HepG2 (cell line): ENCODE measurements around the gene CD248. TPM values are rescaled to one million over a fixed set of nuclear protein-coding genes. Genes with fewer than 3 reads are reported as not detected.
A peak's percentile ranks its signal among the peaks of the same experiment; 100 is the strongest.

Experiments
- ADNP ChIP-seq: sonication (generic); formaldehyde crosslinking; IDR thresholded peaks from 2 replicates; pipeline ENCODE4 v1.4.0; 2020; ENCODE audit warnings: missing genetic modification reagents
- E2F5 ChIP-seq: sonication (generic); formaldehyde crosslinking; conservative IDR thresholded peaks from 2 replicates; pipeline ENCODE4 v1.4.0; 2020; ENCODE audit warnings: missing genetic modification reagents
- FOXA1 ChIP-seq, 2 experiments: fragments of 450-650 bp in 1 of 2; sonication (generic) in 1 of 2; formaldehyde crosslinking in 1 of 2; IDR thresholded peaks; 2 replicates each; pipeline versions ENCODE4 v1.4.0 to v1.6.1; 2016 to 2020; ENCODE audit warnings: missing genetic modification reagents in 1 of 2
- HES4 ChIP-seq: sonication (generic); formaldehyde crosslinking; IDR thresholded peaks from 2 replicates; pipeline ENCODE4 v1.9.0; 2021; ENCODE audit warnings: mild to moderate bottlenecking, missing genetic modification reagents, borderline replicate concordance
- MEF2D ChIP-seq: sonication (generic); formaldehyde crosslinking; IDR thresholded peaks from 2 replicates; pipeline ENCODE4 v1.5.1; 2020; ENCODE audit warnings: mild to moderate bottlenecking, missing genetic modification reagents
- NR2F1 ChIP-seq, 2 experiments: fragments of 450-650 bp in 1 of 2; formaldehyde crosslinking in 1 of 2; IDR thresholded peaks; 2 replicates each; pipeline versions ENCODE4 v1.5.0 to v1.6.1; 2016 to 2020; ENCODE audit warnings: mild to moderate bottlenecking in 1 of 2, missing compliant biosample characterization in 1 of 2, missing genetic modification reagents in 1 of 2, moderate library complexity in 1 of 2
- RCOR2 ChIP-seq: IDR thresholded peaks from 2 replicates; pipeline ENCODE4 v1.6.1; 2016; ENCODE audit warnings: missing biosample characterization, missing genetic modification reagents
- RFX5 ChIP-seq: IDR thresholded peaks from 2 replicates; pipeline ENCODE4 v1.6.1; 2011; ENCODE audit warnings: low read depth, low read length, improper control_type of control experiment
- SOX6 ChIP-seq, 2 experiments: fragments of 450-650 bp in 1 of 2; sonication (generic) in 1 of 2; formaldehyde crosslinking in 1 of 2; IDR thresholded peaks; 2 replicates each; pipeline versions ENCODE4 v1.4.0 to v1.6.1; 2017 to 2020; ENCODE audit warnings: antibody characterized with exemption in 1 of 2, mild to moderate bottlenecking in 1 of 2, missing genetic modification reagents in 1 of 2
- TBP ChIP-seq: sonication (generic); formaldehyde crosslinking; IDR thresholded peaks from 2 replicates; pipeline ENCODE4 v1.5.0; 2020; ENCODE audit warnings: missing genetic modification reagents
- TCF7 ChIP-seq: sonication (generic); IDR thresholded peaks from 2 replicates; pipeline ENCODE4 v1.6.1; 2016; ENCODE audit warnings: antibody characterized with exemption, low read depth
- TRIM22 ChIP-seq: fragments of 450-650 bp; IDR thresholded peaks from 2 replicates; pipeline ENCODE4 v1.6.1; 2017
- XBP1 ChIP-seq: sonication (generic); formaldehyde crosslinking; IDR thresholded peaks from 2 replicates; pipeline ENCODE4 v1.5.0; 2020; ENCODE audit warnings: missing genetic modification reagents
- ZNF18 ChIP-seq: sonication (generic); formaldehyde crosslinking; IDR thresholded peaks from 2 replicates; pipeline ENCODE4 v1.8.0; 2022; ENCODE audit warnings: mild to moderate bottlenecking, missing genetic modification reagents; ENCODE audit not compliant: insufficient replicate concordance
- ZNF296 ChIP-seq: sonication (generic); formaldehyde crosslinking; conservative IDR thresholded peaks from 2 replicates; pipeline ENCODE4 v1.5.0; 2020; ENCODE audit warnings: mild to moderate bottlenecking, missing genetic modification reagents
- ZNF431 ChIP-seq: sonication (generic); formaldehyde crosslinking; IDR thresholded peaks from 2 replicates; pipeline ENCODE4 v1.9.0; 2022; ENCODE audit warnings: missing genetic modification reagents, low read depth, mild to moderate bottlenecking, borderline replicate concordance
- polyA plus RNA-seq, 8 experiments: library from polyadenylated mRNA; depleted of rRNA in 3 of 8; stranded (reverse) in 7 of 8; unstranded in 1 of 8; fragments of >200 nt; fragmentation: Illumina TruSeq in 4 of 8; extraction: Trizol in 4 of 8; gene quantifications; 2 replicates each; pipeline versions ENCODE4 v1.2.1 to v1.2.3, GENCODE V29; 2011 to 2016; ENCODE audit warnings: low read depth in 4 of 8, missing spikeins in 1 of 8, mixed read lengths in 1 of 8; ENCODE audit not compliant: insufficient read depth in 1 of 8
- total RNA-seq, 5 experiments: library from RNA; depleted of rRNA; stranded (reverse); fragments of >200 nt; fragmentation: Illumina TruSeq; extraction: Trizol; gene quantifications; 2 replicates each; pipeline ENCODE4 v1.2.3, GENCODE V29; 2016; ENCODE audit warnings: low read depth in 1 of 5
- TF ChIP-seq, protein P1 (sequence below): IDR thresholded peaks from 2 replicates; pipeline ENCODE4 v1.6.1; 2012; ENCODE audit warnings: low read depth, low read length, improper control_type of control experiment
- TF ChIP-seq, protein P2 (sequence below): sonication (generic); formaldehyde crosslinking; IDR thresholded peaks from 2 replicates; pipeline ENCODE4 v1.5.0; 2020; ENCODE audit warnings: mild to moderate bottlenecking, missing genetic modification reagents

CD248 gene
- total and polyA plus RNA-seq, 2 of the 13 experiments (the other 11 are each of a cell fraction or from before 2014, with no cell fraction given): 0.25 to 0.35 TPM

DNA sequence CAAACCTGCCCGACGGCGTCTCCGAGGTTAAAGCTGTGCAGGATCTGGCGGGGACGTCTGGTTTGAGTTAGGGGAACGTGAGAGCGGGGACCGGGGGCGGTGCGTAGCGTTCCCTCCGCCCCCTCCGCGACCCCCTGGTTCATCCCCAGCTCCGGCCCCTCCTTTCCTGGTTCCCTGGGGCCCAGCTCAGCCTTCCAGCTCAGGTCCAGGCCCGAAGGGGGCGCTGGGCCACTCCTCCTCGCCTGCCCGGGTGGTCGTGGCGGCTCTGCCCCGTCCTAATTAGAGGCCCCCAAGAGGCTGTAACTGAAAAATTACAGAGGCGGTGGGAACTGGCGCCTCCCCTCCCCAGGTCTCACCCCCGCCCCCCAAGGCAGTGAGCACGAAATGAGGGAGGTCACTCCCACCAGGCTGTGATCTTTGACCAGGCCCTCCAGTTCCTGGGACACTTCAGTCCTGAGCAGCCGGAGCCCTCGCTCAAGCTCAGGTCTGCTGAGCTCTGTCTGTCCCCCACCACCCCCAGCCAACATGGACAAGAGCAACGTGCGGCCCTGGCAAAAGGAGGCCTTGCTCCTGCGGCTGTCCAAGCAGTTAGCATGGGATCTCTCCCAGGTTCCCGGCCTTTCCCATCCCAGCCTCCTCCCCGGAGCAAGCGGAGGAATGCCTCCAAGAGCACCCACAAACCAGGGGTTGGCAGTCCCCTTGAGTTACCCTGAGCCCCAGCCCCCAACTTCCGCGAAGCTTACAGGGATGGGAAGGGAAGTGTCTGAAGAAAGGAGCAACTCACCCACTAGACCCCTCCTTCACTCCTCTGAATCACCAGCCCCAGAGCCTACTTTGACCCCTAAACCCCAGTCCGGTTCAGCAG, 3.3 kb downstream of the CD248 start (continued):
- TF ChIP-seq ZNF431 (CRISPR knock-in tag) (no peak), RFX5 (no peak), HES4 (CRISPR knock-in tag) (no peak), RCOR2 (CRISPR knock-in tag) (no peak), TBP (CRISPR knock-in tag) (no peak), ZNF18 (CRISPR knock-in tag) (peak; percentile 98), FOXA1 (IDR thresholded peaks at IDR 0.05) (no peak), FOXA1 (CRISPR knock-in tag; IDR thresholded peaks at IDR 0.05) (no peak), ADNP (CRISPR knock-in tag) (no peak), NR2F1 (CRISPR knock-in tag; IDR thresholded peaks at IDR 0.05) (no peak), SOX6 (IDR thresholded peaks at IDR 0.05) (no peak), SOX6 (CRISPR knock-in tag; IDR thresholded peaks at IDR 0.05) (peak; percentile 30; the same call in 1 of the 2 replicates), ZNF296 (CRISPR knock-in tag) (no peak), TRIM22 (no peak), E2F5 (CRISPR knock-in tag) (no peak), TCF7 (no peak), MEF2D (CRISPR knock-in tag) (no peak; the same call in 1 of the 2 replicates), XBP1 (no peak)
- TF ChIP-seq, protein P1, sequence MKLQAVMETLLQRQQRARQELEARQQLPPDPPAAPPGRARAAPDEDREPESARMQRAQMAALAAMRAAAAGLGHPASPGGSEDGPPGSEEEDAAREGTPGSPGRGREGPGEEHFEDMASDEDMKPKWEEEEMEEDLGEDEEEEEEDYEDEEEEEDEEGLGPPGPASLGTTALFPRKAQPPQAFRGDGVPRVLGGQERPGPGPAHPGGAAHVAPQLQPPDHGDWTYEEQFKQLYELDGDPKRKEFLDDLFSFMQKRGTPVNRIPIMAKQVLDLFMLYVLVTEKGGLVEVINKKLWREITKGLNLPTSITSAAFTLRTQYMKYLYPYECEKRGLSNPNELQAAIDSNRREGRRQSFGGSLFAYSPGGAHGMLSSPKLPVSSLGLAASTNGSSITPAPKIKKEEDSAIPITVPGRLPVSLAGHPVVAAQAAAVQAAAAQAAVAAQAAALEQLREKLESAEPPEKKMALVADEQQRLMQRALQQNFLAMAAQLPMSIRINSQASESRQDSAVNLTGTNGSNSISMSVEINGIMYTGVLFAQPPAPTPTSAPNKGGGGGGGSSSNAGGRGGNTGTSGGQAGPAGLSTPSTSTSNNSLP: no peak
- TF ChIP-seq, protein P2, sequence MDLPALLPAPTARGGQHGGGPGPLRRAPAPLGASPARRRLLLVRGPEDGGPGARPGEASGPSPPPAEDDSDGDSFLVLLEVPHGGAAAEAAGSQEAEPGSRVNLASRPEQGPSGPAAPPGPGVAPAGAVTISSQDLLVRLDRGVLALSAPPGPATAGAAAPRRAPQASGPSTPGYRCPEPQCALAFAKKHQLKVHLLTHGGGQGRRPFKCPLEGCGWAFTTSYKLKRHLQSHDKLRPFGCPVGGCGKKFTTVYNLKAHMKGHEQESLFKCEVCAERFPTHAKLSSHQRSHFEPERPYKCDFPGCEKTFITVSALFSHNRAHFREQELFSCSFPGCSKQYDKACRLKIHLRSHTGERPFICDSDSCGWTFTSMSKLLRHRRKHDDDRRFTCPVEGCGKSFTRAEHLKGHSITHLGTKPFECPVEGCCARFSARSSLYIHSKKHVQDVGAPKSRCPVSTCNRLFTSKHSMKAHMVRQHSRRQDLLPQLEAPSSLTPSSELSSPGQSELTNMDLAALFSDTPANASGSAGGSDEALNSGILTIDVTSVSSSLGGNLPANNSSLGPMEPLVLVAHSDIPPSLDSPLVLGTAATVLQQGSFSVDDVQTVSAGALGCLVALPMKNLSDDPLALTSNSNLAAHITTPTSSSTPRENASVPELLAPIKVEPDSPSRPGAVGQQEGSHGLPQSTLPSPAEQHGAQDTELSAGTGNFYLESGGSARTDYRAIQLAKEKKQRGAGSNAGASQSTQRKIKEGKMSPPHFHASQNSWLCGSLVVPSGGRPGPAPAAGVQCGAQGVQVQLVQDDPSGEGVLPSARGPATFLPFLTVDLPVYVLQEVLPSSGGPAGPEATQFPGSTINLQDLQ (CRISPR knock-in tag): no peak
